DMS114 treated with DMSO at 0.1 percent for 48 hours (cell line): ENCODE data around the gene GPR156.
"Not testable (repeated sequence)": the region's sequence is repeated elsewhere in the genome, so short reads cannot be mapped to it uniquely, and the experiment has no call there.

Experiments
- DNase-seq: peaks from one replicate; lab custom pipeline; 2025; ENCODE audit not compliant: unreplicated experiment; lab: John Stamatoyannopoulos, UW

GPR156 gene

DNA sequence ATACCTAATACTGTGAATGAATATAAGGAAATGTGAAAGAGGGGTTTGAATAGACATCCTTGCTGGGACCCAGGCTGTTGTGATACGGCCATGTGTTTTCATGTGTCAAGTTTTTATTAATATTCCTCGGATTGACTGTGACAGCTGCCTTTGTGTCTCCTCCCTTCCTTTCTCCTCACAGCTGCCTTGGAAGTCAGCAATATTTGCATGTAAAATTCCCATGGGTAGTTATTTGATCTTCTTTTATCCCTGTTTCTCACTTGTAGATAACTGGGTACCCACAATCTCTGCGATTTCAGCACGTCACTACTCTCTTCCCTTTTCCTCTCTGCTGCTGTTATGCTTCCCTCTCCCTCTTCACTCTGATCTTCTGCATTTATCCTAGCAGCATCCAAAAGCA is 9.4 kb downstream of the GPR156 start:
- DNase-seq: no peak

- no peak for DNase-seq
Observed at GRCh38 chr3:120274739-120275167, 10.3 kb downstream of the GPR156 start.

DNA sequence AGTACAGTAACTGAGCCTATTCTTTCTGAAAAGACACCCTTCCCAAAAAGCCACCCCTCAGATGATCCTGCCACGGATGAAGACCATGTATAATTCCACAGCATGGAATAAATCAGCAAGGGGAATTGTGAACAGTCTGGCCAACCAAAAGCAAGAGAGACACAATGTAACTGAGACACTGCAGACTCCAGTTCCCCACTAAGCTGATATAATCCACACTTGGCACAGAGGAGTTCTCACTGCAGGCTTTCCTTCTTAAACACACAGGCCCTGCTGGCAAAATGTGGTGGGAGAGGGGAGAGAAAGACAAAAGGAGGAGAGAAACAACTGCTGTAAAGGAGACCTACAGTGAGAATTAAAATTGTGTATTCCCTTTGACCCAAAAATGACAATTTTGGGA is 12.7 kb downstream of the GPR156 start:
- no peak for DNase-seq

DNA sequence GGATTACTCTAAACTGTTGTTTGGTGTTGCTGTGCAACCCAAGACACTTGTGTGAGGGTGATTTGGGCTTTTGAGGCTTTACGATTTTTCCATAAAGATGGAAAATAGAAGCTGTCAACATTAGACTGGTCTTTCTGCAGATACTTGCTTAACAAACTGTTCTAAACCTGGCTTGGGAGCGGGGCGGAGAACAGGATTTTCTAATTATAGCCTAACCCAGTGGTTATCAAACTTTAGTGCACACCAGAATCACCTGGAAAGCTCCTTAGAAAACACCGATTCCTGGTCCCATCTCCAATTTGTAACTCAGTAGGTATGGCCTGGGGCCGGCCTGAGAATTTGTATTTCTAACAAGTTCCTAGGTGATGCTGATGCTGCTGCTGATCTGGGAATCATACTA is 19.0 kb downstream of the GPR156 start:
- no peak for DNase-seq

DNA sequence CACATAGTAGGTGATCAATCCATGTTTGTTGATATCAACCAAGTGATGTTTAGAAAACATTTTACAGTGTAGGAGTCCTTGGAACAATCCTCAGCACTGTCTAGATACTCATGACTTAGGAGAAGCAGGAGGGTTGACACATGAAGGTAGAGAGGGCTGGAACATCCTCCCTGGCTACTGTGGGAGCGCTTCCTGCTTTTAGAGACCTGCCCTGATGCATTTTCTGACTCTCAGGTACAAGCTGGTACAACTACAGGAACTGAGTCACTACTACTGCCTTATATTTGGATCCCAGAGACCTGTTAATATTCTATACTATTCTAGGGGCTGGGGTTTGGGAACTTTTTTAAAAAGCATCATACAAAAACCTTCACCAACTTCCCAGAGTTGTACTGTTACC is 20.1 kb downstream of the GPR156 start:
- no peak for DNase-seq

- DNase-seq: no peak
Observed at GRCh38 chr3:120263792-120264191, 21.2 kb downstream of the GPR156 start.

- DNase-seq: no peak
Observed at GRCh38 chr3:120258009-120258408, 27.0 kb downstream of the GPR156 start.

- no peak for DNase-seq
Observed at GRCh38 chr3:120245386-120245785, 39.6 kb downstream of the GPR156 start.

DNA sequence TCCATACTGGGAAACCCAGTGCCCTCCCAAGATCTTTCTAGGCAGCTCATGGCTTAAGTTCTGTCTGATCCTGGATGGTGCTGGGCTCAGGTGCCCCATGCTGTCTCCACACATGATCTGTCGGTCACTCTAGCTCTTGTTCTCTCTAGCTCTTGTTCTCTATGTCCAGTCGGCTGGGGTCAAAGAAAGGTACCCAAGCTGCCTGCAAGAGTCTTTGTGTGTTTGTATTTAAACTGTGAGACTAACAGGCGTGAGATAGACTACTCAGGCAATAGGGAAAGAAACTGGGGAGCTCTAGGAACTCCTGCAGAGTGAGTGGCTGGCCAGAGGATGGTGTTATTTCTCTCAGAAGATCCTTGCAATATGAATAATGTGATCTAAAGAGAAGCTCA is 40.2 kb downstream of the GPR156 start:
- no peak for DNase-seq

DNA sequence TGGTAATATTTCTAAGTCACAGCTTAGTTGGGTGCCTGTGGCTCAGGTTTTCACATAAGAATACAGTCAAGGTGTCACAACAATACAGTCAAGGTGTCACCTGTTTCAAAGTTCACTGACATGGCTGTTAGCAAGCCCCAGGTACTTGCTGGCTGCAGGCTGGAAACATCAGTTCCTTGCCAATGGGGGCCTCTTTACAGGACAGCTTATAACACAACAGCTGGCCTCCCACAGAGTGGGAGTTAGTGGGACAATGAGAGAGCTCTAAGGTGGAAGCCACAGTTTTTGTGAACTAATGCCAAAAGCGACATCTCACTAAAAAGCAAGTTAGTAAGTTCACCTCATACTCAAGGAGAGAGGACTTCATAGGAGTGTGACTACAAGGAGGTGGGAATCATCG is 45.4 kb downstream of the GPR156 start:
- no peak for DNase-seq

- no peak for DNase-seq
Observed at GRCh38 chr3:120227710-120228347, 57.2 kb downstream of the GPR156 start.

GRCh38 chr3:120224237-120224636 is 60.8 kb downstream of the GPR156 start:
- DNase-seq: no peak

DNA sequence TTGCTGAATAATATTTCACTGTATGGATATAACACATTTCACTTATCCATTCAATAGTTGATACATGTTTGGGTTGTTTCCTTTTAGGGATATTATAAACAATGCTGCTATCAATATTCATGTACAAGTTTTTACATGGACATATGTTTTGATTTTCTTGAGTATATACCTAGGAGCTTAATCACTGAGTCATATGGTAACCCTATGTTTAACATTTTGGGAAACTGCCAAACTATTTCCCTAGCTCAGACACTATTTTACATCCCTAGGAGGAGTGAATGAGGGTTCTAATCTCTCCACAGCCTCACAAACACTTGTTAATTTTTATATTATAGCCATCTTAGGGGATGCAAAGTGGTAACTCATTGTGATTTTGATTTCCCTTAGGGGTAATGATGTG is 66.0 kb downstream of the GPR156 start:
- no peak for DNase-seq

DNA sequence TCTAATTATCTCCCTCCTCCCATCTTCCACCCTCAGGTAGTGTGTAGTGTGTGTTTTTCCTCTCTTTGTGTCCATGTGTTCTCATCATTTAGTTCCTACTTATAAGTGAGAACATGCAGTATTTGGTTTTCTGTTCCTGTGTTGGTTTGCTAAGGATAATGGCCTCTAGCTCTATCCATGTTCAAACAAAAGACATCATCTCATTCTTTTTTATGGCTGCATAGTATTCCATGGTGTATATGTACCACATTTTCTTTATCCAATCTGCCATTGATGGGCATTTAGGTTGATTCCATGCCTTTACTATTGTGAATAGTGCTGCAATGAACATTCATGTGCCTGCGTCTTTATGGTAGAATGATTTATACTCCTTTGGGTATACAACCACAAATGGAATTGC is 68.4 kb downstream of the GPR156 start:
- not testable (repeated sequence) for DNase-seq

DNA sequence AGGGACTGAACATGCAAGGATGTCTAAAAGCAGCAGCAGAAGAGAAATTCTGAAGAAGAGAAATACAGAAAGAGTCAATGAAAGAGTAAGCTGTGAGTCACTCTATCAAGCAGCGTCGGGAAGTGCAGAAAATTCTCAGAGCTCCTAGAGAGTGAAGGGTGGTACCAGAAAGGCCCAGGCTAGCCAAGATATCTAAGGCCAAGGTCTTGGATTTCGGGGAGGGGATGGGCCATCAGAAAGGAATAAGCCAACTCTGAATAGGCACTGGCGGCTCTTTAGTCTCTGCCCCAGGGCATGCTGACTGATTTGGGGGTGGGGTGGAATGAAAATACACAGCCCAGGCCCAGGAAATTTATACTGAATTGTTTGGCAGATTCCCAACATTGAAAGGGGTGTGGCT is 70.8 kb downstream of the GPR156 start:
- DNase-seq: no peak

GRCh38 chr3:120212505-120212904 is 72.5 kb downstream of the GPR156 start:
- no peak for DNase-seq

DNA sequence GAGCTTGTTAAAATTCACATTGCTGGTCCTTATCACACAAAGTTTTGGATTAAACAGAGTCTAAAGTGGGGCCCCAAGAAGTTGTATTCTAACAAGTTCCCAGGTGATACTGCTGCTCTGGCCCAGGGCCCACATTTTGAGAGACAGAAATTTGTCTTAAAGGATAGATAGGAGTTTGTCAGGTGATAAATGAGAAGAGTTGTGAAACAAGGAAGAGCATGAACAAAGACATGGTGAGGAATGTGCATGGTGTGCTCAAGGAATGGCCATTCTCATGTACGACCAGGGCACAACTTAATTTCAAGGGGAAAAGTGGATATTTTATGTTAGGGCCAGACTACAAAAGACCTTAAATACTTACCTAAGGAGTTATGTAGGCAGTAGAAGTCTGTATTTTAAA is 75.6 kb downstream of the GPR156 start:
- no peak for DNase-seq

DNA sequence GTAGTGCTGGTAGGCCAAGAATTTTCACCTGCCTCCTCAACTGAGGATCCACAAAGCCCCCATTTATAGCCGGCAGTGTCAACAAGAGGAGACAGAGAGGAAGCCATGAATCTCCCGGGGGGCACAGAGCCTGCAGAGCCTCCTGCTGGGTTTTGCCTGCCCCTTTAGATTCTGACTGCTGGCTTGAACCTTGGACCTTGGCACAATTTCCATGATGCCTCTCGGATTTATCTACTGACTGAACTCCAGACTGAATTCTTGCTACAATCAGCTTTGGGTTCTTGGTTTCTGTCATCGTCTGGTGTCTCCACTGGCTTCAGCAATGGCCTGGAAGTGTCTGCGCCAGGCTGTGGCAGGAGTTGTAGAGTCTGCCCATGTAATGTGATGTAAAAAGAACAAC is 80.7 kb downstream of the GPR156 start:
- DNase-seq: no peak

DNA sequence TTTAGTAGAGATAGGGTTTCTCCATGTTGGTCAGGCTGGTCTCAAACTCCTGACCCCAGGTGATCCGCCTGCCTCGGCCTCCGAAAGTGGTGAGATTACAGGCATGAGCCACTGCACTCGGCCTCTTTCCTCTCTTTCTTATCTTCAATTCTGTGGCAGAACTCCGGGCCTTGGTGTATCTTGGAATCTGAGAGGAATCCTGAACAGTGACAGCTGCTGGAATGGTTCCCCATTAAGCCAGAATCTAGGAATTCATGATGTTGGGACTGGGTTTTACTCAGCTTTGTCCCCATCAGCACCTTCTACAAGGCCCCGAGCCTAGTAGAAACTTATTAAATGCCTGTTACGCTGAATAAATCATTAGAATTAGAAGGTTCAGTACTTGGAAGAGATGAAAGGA is 81.4 kb downstream of the GPR156 start:
- no peak for DNase-seq

- DNase-seq: no peak
Observed at GRCh38 chr3:120203016-120203415, 82.0 kb downstream of the GPR156 start.

GRCh38 chr3:120202363-120202762 is 82.7 kb downstream of the GPR156 start:
- no peak for DNase-seq

DNA sequence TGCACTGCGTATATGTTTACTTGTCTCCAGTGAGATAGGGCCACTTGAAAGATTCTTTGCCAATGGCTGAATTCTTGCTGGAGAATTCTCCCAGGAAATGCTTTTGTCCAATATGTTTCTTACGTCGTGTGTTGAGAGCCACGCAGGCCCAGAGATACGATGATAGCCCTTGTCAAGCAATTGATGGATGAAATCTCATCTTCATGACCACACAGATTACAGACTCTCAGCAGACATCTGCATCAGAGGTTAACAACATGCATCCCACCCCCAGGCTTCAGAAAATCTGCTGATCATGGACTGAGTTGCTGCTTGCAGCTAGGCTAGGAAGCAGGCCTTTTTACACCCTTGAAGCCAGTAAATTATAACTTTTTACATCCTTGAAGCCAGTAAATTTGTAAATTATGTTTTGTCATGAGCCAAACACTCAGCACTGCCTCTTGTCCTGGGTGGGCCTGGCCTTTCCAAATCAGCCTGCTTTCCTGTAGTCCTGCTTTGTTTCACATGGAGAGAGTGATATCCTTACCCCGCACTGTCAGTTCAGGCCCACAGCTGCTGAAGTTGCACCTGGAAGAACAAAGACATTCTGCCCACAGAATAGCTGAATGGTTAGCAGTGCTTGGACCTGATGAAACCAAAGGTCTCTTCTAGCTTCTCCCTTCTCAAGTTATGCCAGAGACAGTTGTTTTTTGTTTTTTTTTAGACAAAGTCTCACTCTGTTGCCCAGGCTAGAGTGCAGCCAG is 84.4 kb downstream of the GPR156 start:
- no peak for DNase-seq
